Smooth muscle cell (in vitro differentiated cells): ENCODE data around the gene PTPMT1. TPM values are rescaled to one million over a fixed set of nuclear protein-coding genes. Genes with fewer than 3 reads are reported as not detected.

Source experiments
- DNase-seq: peaks from one replicate; lab custom pipeline; 2025; ENCODE audit not compliant: unreplicated experiment; lab: John Stamatoyannopoulos, UW
- H2AFZ ChIP-seq: fragments of 200-600 bp; sonication (generic); 2 replicates; pipeline ENCODE4 v1.6.0; 2016; ENCODE audit warnings: antibody characterized with exemption, low read depth, mild to moderate bottlenecking
- H3F3A ChIP-seq: fragments of 200-600 bp; sonication (generic); 2 replicates; pipeline ENCODE4 v1.6.0; 2017; ENCODE audit warnings: antibody characterized with exemption, low read depth
- H3K27ac ChIP-seq: fragments of 200-600 bp; sonication (generic); 2 replicates; pipeline ENCODE4 v1.5.1; 2016; ENCODE audit warnings: low read depth, mild to moderate bottlenecking
- H3K27me3 ChIP-seq: fragments of 200-600 bp; sonication (generic); 2 replicates; pipeline ENCODE4 v1.6.1; 2016; ENCODE audit warnings: low read depth, mild to moderate bottlenecking
- H3K36me3 ChIP-seq: fragments of 200-600 bp; sonication (generic); 2 replicates; pipeline ENCODE4 v1.5.1; 2016; ENCODE audit warnings: low read depth
- H3K4me1 ChIP-seq: fragments of 200-600 bp; sonication (generic); 2 replicates; pipeline ENCODE4 v1.5.1; 2016; ENCODE audit warnings: low read depth
- H3K4me2 ChIP-seq: fragments of 200-600 bp; sonication (generic); 2 replicates; pipeline ENCODE4 v1.6.0; 2016; ENCODE audit warnings: mild to moderate bottlenecking
- H3K4me3 ChIP-seq: fragments of 200-600 bp; sonication (generic); 2 replicates; pipeline ENCODE4 v1.5.1; 2016; ENCODE audit warnings: mild to moderate bottlenecking
- H3K79me2 ChIP-seq: fragments of 200-600 bp; sonication (generic); 2 replicates; pipeline ENCODE4 v1.6.0; 2016; ENCODE audit warnings: low read depth, mild to moderate bottlenecking
- H3K9ac ChIP-seq: fragments of 200-600 bp; sonication (generic); 2 replicates; pipeline ENCODE4 v1.6.0; 2016; ENCODE audit warnings: low read depth
- H3K9me3 ChIP-seq: fragments of 200-600 bp; sonication (generic); replicated peaks from 2 replicates; pipeline ENCODE4 v1.5.1; 2016; ENCODE audit warnings: low read depth
- H4K20me1 ChIP-seq: fragments of 200-600 bp; sonication (generic); 2 replicates; pipeline ENCODE4 v1.6.0; 2016; ENCODE audit warnings: low read depth
- CTCF ChIP-seq: fragments of 200-600 bp; sonication (generic); IDR thresholded peaks from 2 replicates; pipeline ENCODE4 v1.5.1; 2017; ENCODE audit warnings: borderline replicate concordance, mild to moderate bottlenecking, antibody characterized with exemption; ENCODE audit not compliant: insufficient read depth, poor library complexity, severe bottlenecking
- WGBS: methylation state at CpG from one replicate; pipeline ENCODE4 v1.1.7; 2016; ENCODE audit warnings: low lambda C conversion rate; 5-methylcytosine and 5-hydroxymethylcytosine counted together
- polyA plus RNA-seq: library from polyadenylated mRNA; unstranded; fragments of >200 nt; fragmentation: Nextera tagmentation; extraction: Ambion mirVana; gene quantifications from 2 replicates; pipeline ENCODE4 v1.2.1, GENCODE V29; 2016
- total RNA-seq: library from RNA; depleted of rRNA; stranded (reverse); fragments of >200 nt; gene quantifications from 2 replicates; pipeline ENCODE4 v1.2.3, GENCODE V29; 2014

Gene PTPMT1
- total and polyA plus RNA-seq, 2 experiments from 2014 or later: 75.5 to 152 TPM

- H3K4me1 ChIP-seq: peaks cover 2% of the 10 kb centered on the region
- H2AFZ ChIP-seq: no peak overlapping the region
- no peaks in the 10 kb centered on the region for H3K27me3 ChIP-seq
- H3K36me3 ChIP-seq: no peaks in the 10 kb centered on the region
- DNase-seq: no peak
- peak overlapping the region; percentile 17 for H3K27ac ChIP-seq
- H3K4me2 ChIP-seq: no peak overlapping the region
- no peak for TF ChIP-seq CTCF
- WGBS: 97% methylated on average over 8 of the region's 8 CpGs
- no peaks in the 10 kb centered on the region for H3K9me3 ChIP-seq
- H4K20me1 ChIP-seq: peaks cover 6% of the 10 kb centered on the region
- H3F3A ChIP-seq: no peaks in the 10 kb centered on the region
- no peak overlapping the region for H3K4me3 ChIP-seq
- H3K79me2 ChIP-seq: peaks cover 39% of the 10 kb centered on the region
- H3K9ac ChIP-seq: no peak overlapping the region
These were observed 7.4 kb downstream of the PTPMT1 start for GRCh38 chr11:47572715-47573255.

- peaks cover 7% of the 10 kb centered on the region for H3K4me1 ChIP-seq
- H3K4me3 ChIP-seq: no peak overlapping the region
- H4K20me1 ChIP-seq: peaks cover 6% of the 10 kb centered on the region
- H3F3A ChIP-seq: no peaks in the 10 kb centered on the region
- H3K79me2 ChIP-seq: peaks cover 40% of the 10 kb centered on the region
- H3K36me3 ChIP-seq: no peaks in the 10 kb centered on the region
- no peak overlapping the region for H3K27ac ChIP-seq
- no peak for TF ChIP-seq CTCF
- no peak overlapping the region for H2AFZ ChIP-seq
- H3K9ac ChIP-seq: no peak overlapping the region
- no peaks in the 10 kb centered on the region for H3K9me3 ChIP-seq
- no peaks in the 10 kb centered on the region for H3K27me3 ChIP-seq
- DNase-seq: no peak
- 95% methylated on average over 11 of the region's 11 CpGs for WGBS
- no peak overlapping the region for H3K4me2 ChIP-seq
These were observed 7.9 kb downstream of the PTPMT1 start for GRCh38 chr11:47573321-47573720.

GRCh38 chr11:47577460-47578041 is 12.2 kb downstream of the PTPMT1 start:
- Histone ChIP-seq H3K27me3 (no peaks in the 10 kb centered on the region), H3K9ac (peak overlapping the region; percentile 92), H3K79me2 (peaks cover 46% of the 10 kb centered on the region), H3K36me3 (peaks cover 4% of the 10 kb centered on the region), H3K4me2 (peak overlapping the region; percentile 87), H4K20me1 (no peaks in the 10 kb centered on the region), H3K4me1 (peaks cover 12% of the 10 kb centered on the region), H3F3A (no peaks in the 10 kb centered on the region), H3K4me3 (peak overlapping the region; percentile 84), H3K9me3 (no peaks in the 10 kb centered on the region), H2AFZ (no peak overlapping the region), H3K27ac (peak overlapping the region; percentile 67)
- TF ChIP-seq CTCF: no peak
- DNase-seq: no peak
- 62% methylated on average over 13 of the region's 13 CpGs for whole genome bisulfite sequencing
